ENCODE data around the gene ITFG1. TPM values are rescaled to one million over a fixed set of nuclear protein-coding genes. Genes with fewer than 3 reads are reported as not detected.

Gene ITFG1
- total and polyA plus RNA-seq, 2 of the 13 experiments (the other 11 are each of a cell fraction or from before 2014, with no cell fraction given), result 74.5 to 150 TPM

GRCh38 chr16:47377154-47377553 is 83.7 kb downstream of the ITFG1 start:
- Histone ChIP-seq H3K4me3 (replicated peaks in 1 of 3; ENCODE audit: insufficient read depth in 1 of 3, low read depth in 2 of 3, low read length in 3 of 3) (no peak overlapping the region), H3K9ac (ENCODE audit: insufficient read depth, low read depth, low read length) (no peak overlapping the region), H2AFZ (ENCODE audit: low read length) (no peak overlapping the region), H4K20me1 (ENCODE audit: insufficient read depth, low read length) (no peaks in the 10 kb centered on the region), H3K27ac (ENCODE audit: extremely low read length, insufficient read depth, low read length) (no peak overlapping the region), H3K4me2 (ENCODE audit: low read depth, low read length) (no peak overlapping the region), H3K9me3 (ENCODE audit: low read length) (no peaks in the 10 kb centered on the region), H3K27me3 (ENCODE audit: control insufficient read depth in 1 of 2, insufficient read depth in 2 of 2, low read length in 2 of 2) (no peaks in the 10 kb centered on the region), H3K79me2 (ENCODE audit: insufficient read depth, low read length) (no peaks in the 10 kb centered on the region), H3K4me1 (ENCODE audit: insufficient read depth, low read length) (no peaks in the 10 kb centered on the region), H3K36me3 (replicated peaks in 1 of 2; ENCODE audit: control insufficient read depth in 1 of 2, insufficient read depth in 2 of 2, low read length in 2 of 2) (peaks cover 0 to 9% of the 10 kb centered on the region in 2 experiments; a peak in 2 of 5 replicates)
- no peak for DNase-seq (ENCODE audit: low spot score)
- no TSS peak for BruUV-seq (replicated peaks)
- no peak for ATAC-seq
- 95% methylated on average over 3 of the region's 3 CpGs for WGBS (ENCODE audit: low lambda C conversion rate)
- intact Hi-C loops (cut with micrococcal nuclease; ENCODE audit: unreplicated experiment), result no loop called here
- FAIRE-seq, result no peak
- POLR2A ChIA-PET, result no interaction called here
- in situ Hi-C loops (cut with HindIII; ENCODE audit: extremely low pct_ligation_motif_present, low pct_unique_long_range_greater_than_20kb), result no loop called here
- no peak for TF ChIP-seq BORCS8-MEF2B (CRISPR knock-in tag; IDR thresholded peaks at IDR 0.05)
- TF ChIP-seq, protein P1, sequence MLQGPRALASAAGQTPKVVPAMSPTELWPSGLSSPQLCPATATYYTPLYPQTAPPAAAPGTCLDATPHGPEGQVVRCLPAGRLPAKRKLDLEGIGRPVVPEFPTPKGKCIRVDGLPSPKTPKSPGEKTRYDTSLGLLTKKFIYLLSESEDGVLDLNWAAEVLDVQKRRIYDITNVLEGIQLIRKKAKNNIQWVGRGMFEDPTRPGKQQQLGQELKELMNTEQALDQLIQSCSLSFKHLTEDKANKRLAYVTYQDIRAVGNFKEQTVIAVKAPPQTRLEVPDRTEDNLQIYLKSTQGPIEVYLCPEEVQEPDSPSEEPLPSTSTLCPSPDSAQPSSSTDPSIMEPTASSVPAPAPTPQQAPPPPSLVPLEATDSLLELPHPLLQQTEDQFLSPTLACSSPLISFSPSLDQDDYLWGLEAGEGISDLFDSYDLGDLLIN (CRISPR knock-in tag; IDR thresholded peaks at IDR 0.05; ENCODE audit: borderline replicate concordance), result no peak
- TF ChIP-seq ZNF3 (CRISPR knock-in tag; IDR thresholded peaks at IDR 0.05), result no peak
- TF ChIP-seq ZNF562 (CRISPR knock-in tag; IDR thresholded peaks at IDR 0.05; ENCODE audit: borderline replicate concordance), result no peak
- CTCF ChIA-PET (ENCODE audit: low intra/inter-chr PET ratio, low total read pairs), result no interaction called here

GRCh38 chr16:47375423-47375822 is 85.4 kb downstream of the ITFG1 start:
- H3K9ac ChIP-seq (ENCODE audit: insufficient read depth, low read depth, low read length), result no peak overlapping the region
- no peaks in the 10 kb centered on the region for H3K4me1 ChIP-seq (ENCODE audit: insufficient read depth, low read length)
- no peak overlapping the region for H3K27ac ChIP-seq (ENCODE audit: extremely low read length, insufficient read depth, low read length)
- CTCF ChIA-PET (ENCODE audit: low intra/inter-chr PET ratio, low total read pairs), result no interaction called here
- DNase-seq (ENCODE audit: low spot score), result no peak
- intact Hi-C loops (cut with micrococcal nuclease; ENCODE audit: unreplicated experiment) (no loop called here), in situ Hi-C loops (cut with HindIII; ENCODE audit: extremely low pct_ligation_motif_present, low pct_unique_long_range_greater_than_20kb) (no loop called here)
- ATAC-seq, result no peak
- no TSS peak for BruUV-seq (replicated peaks)
- POLR2A ChIA-PET, result no interaction called here
- H4K20me1 ChIP-seq (ENCODE audit: insufficient read depth, low read length), result no peaks in the 10 kb centered on the region
- H2AFZ ChIP-seq (ENCODE audit: low read length), result no peak overlapping the region
- 95% methylated on average over 1 of the region's 1 CpG for WGBS (ENCODE audit: low lambda C conversion rate)
- no peak for FAIRE-seq
- no peak overlapping the region for H3K4me2 ChIP-seq (ENCODE audit: low read depth, low read length)
- no peaks in the 10 kb centered on the region for H3K79me2 ChIP-seq (ENCODE audit: insufficient read depth, low read length)
- H3K27me3 ChIP-seq (ENCODE audit: control insufficient read depth in 1 of 2, insufficient read depth in 2 of 2, low read length in 2 of 2), result no peaks in the 10 kb centered on the region
- H3K36me3 ChIP-seq (replicated peaks in 1 of 2; ENCODE audit: control insufficient read depth in 1 of 2, insufficient read depth in 2 of 2, low read length in 2 of 2), result peaks cover 0 to 9% of the 10 kb centered on the region in 2 experiments; a peak in 2 of 5 replicates
- no peak overlapping the region for H3K4me3 ChIP-seq (replicated peaks in 1 of 3; ENCODE audit: insufficient read depth in 1 of 3, low read depth in 2 of 3, low read length in 3 of 3)
- no peaks in the 10 kb centered on the region for H3K9me3 ChIP-seq (ENCODE audit: low read length)
- no peak for TF ChIP-seq ZNF280B (CRISPR knock-in tag; IDR thresholded peaks at IDR 0.05; ENCODE audit: borderline replicate concordance)
- no peak for TF ChIP-seq ZNF841 (CRISPR knock-in tag; IDR thresholded peaks at IDR 0.05; ENCODE audit: borderline replicate concordance)
- TF ChIP-seq MZF1 (CRISPR knock-in tag; IDR thresholded peaks at IDR 0.05; ENCODE audit: borderline replicate concordance), result no peak
- TF ChIP-seq PPARG (CRISPR knock-in tag; conservative IDR thresholded peaks at IDR 0.05), result no peak
- TF ChIP-seq FOXA3 (CRISPR knock-in tag; IDR thresholded peaks at IDR 0.05), result no peak
- TF ChIP-seq ZNF879 (CRISPR knock-in tag; IDR thresholded peaks at IDR 0.05), result no peak
- TF ChIP-seq, protein P2, sequence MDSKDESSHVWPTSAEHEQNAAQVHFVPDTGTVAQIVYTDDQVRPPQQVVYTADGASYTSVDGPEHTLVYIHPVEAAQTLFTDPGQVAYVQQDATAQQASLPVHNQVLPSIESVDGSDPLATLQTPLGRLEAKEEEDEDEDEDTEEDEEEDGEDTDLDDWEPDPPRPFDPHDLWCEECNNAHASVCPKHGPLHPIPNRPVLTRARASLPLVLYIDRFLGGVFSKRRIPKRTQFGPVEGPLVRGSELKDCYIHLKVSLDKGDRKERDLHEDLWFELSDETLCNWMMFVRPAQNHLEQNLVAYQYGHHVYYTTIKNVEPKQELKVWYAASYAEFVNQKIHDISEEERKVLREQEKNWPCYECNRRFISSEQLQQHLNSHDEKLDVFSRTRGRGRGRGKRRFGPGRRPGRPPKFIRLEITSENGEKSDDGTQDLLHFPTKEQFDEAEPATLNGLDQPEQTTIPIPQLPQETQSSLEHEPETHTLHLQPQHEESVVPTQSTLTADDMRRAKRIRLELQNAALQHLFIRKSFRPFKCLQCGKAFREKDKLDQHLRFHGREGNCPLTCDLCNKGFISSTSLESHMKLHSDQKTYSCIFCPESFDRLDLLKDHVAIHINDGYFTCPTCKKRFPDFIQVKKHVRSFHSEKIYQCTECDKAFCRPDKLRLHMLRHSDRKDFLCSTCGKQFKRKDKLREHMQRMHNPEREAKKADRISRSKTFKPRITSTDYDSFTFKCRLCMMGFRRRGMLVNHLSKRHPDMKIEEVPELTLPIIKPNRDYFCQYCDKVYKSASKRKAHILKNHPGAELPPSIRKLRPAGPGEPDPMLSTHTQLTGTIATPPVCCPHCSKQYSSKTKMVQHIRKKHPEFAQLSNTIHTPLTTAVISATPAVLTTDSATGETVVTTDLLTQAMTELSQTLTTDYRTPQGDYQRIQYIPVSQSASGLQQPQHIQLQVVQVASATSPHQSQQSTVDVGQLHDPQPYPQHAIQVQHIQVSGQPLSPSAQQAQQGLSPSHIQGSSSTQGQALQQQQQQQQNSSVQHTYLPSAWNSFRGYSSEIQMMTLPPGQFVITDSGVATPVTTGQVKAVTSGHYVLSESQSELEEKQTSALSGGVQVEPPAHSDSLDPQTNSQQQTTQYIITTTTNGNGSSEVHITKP (CRISPR knock-in tag; IDR thresholded peaks at IDR 0.05; ENCODE audit: low read depth), result no peak
- no peak for TF ChIP-seq FOXK2 (IDR thresholded peaks at IDR 0.05)
- TF ChIP-seq SNRNP70 (IDR thresholded peaks at IDR 0.05; ENCODE audit: low read depth, low read length), result no peak

All from HepG2 (cell line).